Smooth muscle cell (in vitro differentiated cells): ENCODE results near the gene C1orf159. TPM values are rescaled to one million over a fixed set of nuclear protein-coding genes. Genes with fewer than 3 reads are reported as not detected.
"Not testable (repeated sequence)": the region's sequence is repeated elsewhere in the genome, so short reads cannot be mapped to it uniquely, and the experiment has no call there.

Source experiments
- DNase-seq: peaks from one replicate; lab custom pipeline; 2025; ENCODE audit not compliant: unreplicated experiment; lab: John Stamatoyannopoulos, UW
- H2AFZ ChIP-seq: fragments of 200-600 bp; sonication (generic); 2 replicates; pipeline ENCODE4 v1.6.0; 2016; ENCODE audit warnings: antibody characterized with exemption, low read depth, mild to moderate bottlenecking
- H3F3A ChIP-seq: fragments of 200-600 bp; sonication (generic); 2 replicates; pipeline ENCODE4 v1.6.0; 2017; ENCODE audit warnings: antibody characterized with exemption, low read depth
- H3K27ac ChIP-seq: fragments of 200-600 bp; sonication (generic); 2 replicates; pipeline ENCODE4 v1.5.1; 2016; ENCODE audit warnings: low read depth, mild to moderate bottlenecking
- H3K27me3 ChIP-seq: fragments of 200-600 bp; sonication (generic); 2 replicates; pipeline ENCODE4 v1.6.1; 2016; ENCODE audit warnings: low read depth, mild to moderate bottlenecking
- H3K36me3 ChIP-seq: fragments of 200-600 bp; sonication (generic); 2 replicates; pipeline ENCODE4 v1.5.1; 2016; ENCODE audit warnings: low read depth
- H3K4me1 ChIP-seq: fragments of 200-600 bp; sonication (generic); 2 replicates; pipeline ENCODE4 v1.5.1; 2016; ENCODE audit warnings: low read depth
- H3K4me2 ChIP-seq: fragments of 200-600 bp; sonication (generic); 2 replicates; pipeline ENCODE4 v1.6.0; 2016; ENCODE audit warnings: mild to moderate bottlenecking
- H3K4me3 ChIP-seq: fragments of 200-600 bp; sonication (generic); 2 replicates; pipeline ENCODE4 v1.5.1; 2016; ENCODE audit warnings: mild to moderate bottlenecking
- H3K79me2 ChIP-seq: fragments of 200-600 bp; sonication (generic); 2 replicates; pipeline ENCODE4 v1.6.0; 2016; ENCODE audit warnings: low read depth, mild to moderate bottlenecking
- H3K9ac ChIP-seq: fragments of 200-600 bp; sonication (generic); 2 replicates; pipeline ENCODE4 v1.6.0; 2016; ENCODE audit warnings: low read depth
- H3K9me3 ChIP-seq: fragments of 200-600 bp; sonication (generic); replicated peaks from 2 replicates; pipeline ENCODE4 v1.5.1; 2016; ENCODE audit warnings: low read depth
- H4K20me1 ChIP-seq: fragments of 200-600 bp; sonication (generic); 2 replicates; pipeline ENCODE4 v1.6.0; 2016; ENCODE audit warnings: low read depth
- WGBS: methylation state at CpG from one replicate; pipeline ENCODE4 v1.1.7; 2016; ENCODE audit warnings: low lambda C conversion rate; 5-methylcytosine and 5-hydroxymethylcytosine counted together
- polyA plus RNA-seq: library from polyadenylated mRNA; unstranded; fragments of >200 nt; fragmentation: Nextera tagmentation; extraction: Ambion mirVana; gene quantifications from 2 replicates; pipeline ENCODE4 v1.2.1, GENCODE V29; 2016
- total RNA-seq: library from RNA; depleted of rRNA; stranded (reverse); fragments of >200 nt; gene quantifications from 2 replicates; pipeline ENCODE4 v1.2.3, GENCODE V29; 2014
- TF ChIP-seq, protein P1 (sequence below): fragments of 200-600 bp; sonication (generic); IDR thresholded peaks from 2 replicates; pipeline ENCODE4 v1.5.1; 2017; ENCODE audit warnings: borderline replicate concordance, mild to moderate bottlenecking, antibody characterized with exemption; ENCODE audit not compliant: insufficient read depth, poor library complexity, severe bottlenecking

Gene C1orf159
- total and polyA plus RNA-seq, 2 experiments from 2014 or later: 20.2 to 24.5 TPM

DNA sequence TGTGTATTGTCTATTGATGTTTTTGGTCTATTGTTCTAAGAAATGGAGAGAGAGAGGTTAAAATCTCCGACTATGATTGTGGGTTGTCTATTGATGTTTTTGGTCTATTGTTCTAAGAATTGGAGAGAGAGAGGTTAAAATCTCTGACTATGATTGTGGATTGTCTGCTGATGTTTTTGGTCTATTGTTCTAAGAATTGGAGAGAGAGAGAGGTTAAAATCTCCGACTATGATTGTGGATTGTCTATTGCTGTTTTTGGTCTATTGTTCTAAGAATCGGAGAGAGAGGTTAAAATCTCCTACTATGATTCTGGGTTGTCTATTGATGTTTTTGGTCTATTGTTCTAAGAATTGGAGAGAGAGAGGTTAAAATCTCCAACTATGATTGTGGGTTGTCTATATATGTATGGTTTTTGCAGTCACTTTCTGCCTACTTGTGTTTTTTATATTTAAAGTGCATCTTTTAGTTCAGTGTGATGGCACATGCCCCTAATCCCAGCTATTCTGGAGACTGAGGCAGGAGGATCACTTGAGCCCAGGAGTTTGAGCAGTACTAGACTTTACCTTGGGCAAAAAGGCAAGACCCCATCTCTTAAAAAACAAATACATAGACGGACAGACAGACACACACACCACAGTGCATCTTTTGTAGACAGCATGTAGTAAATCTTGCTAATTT lies 16.2 kb downstream of the C1orf159 start:
- Histone ChIP-seq H3K4me3 (no peak overlapping the region), H3K27ac (no peak overlapping the region), H4K20me1 (peaks cover 11% of the 10 kb centered on the region), H3F3A (no peaks in the 10 kb centered on the region), H3K79me2 (no peaks in the 10 kb centered on the region), H3K27me3 (no peaks in the 10 kb centered on the region), H3K36me3 (no peaks in the 10 kb centered on the region), H2AFZ (no peak overlapping the region), H3K9ac (no peak overlapping the region), H3K4me1 (no peaks in the 10 kb centered on the region), H3K9me3 (no peaks in the 10 kb centered on the region), H3K4me2 (no peak overlapping the region)
- no peak for DNase-seq
- TF ChIP-seq, protein P1, sequence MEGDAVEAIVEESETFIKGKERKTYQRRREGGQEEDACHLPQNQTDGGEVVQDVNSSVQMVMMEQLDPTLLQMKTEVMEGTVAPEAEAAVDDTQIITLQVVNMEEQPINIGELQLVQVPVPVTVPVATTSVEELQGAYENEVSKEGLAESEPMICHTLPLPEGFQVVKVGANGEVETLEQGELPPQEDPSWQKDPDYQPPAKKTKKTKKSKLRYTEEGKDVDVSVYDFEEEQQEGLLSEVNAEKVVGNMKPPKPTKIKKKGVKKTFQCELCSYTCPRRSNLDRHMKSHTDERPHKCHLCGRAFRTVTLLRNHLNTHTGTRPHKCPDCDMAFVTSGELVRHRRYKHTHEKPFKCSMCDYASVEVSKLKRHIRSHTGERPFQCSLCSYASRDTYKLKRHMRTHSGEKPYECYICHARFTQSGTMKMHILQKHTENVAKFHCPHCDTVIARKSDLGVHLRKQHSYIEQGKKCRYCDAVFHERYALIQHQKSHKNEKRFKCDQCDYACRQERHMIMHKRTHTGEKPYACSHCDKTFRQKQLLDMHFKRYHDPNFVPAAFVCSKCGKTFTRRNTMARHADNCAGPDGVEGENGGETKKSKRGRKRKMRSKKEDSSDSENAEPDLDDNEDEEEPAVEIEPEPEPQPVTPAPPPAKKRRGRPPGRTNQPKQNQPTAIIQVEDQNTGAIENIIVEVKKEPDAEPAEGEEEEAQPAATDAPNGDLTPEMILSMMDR: no peak
- WGBS: 85% methylated on average over 4 of the region's 4 CpGs

DNA sequence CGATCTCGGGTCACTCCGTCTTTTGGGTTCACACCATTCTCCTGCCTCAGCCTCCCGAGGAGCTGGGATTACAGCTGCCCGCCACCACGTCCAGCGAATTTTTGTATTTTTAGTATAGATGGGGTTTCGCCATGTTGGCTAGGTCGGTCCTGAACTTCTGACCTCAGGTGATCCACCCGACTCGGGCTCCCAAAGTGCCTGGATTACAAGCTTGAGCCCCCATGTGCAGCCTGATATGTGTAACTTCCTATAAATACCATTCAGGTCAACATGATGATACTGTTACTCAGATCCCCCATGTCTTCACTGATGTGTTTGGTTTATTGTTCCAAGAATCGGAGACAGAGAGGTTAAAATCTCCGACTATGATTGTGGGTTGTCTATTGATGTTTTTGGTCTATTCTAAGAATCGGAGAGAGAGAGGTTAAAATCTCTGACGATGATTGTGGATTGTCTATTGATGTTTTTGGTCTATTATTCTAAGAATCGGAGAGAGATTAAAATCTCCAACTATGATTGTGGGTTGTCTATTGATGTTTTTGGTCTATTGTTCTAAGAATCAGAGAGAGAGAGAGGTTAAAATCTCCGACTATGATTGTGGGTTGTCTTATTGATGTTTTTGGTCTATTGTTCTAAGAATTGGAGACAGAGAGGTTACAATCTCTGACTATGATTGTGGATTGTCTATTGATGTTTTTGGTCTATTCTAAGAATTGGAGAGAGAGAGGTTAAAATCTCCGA lies 17.0 kb downstream of the C1orf159 start:
- Histone ChIP-seq H2AFZ (no peak overlapping the region), H3K4me3 (no peak overlapping the region), H3F3A (no peaks in the 10 kb centered on the region), H4K20me1 (peaks cover 3% of the 10 kb centered on the region), H3K9me3 (no peaks in the 10 kb centered on the region), H3K79me2 (no peaks in the 10 kb centered on the region), H3K4me2 (no peak overlapping the region), H3K9ac (no peak overlapping the region), H3K27me3 (no peaks in the 10 kb centered on the region), H3K4me1 (no peaks in the 10 kb centered on the region), H3K36me3 (no peaks in the 10 kb centered on the region), H3K27ac (no peak overlapping the region)
- 92% methylated on average over 18 of the region's 18 CpGs for WGBS
- no peak for DNase-seq
- TF ChIP-seq, protein P1: no peak

DNA sequence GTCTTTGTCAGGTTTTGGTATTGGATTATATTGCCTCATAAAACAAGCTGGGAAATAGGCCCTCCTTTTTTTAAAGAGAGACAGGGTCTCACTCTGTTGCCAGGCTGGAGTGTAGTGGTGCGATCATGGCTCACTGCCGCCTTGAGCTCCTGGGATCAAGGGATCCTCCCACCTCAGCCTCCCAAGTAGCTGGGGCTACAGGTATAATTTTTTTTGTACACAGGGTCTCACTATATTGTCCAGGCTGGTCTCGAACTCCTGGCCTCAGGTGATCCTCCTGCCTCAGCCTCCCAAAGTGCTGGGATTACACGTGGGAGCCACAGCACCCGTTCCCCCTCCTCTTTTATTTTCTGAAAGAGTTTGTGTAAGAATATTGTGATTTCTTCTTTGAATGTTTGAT lies 19.8 kb downstream of the C1orf159 start:
- DNase-seq, H3F3A ChIP-seq, H3K9me3 ChIP-seq, H4K20me1 ChIP-seq, H3K27ac ChIP-seq, H3K79me2 ChIP-seq, H3K36me3 ChIP-seq, H2AFZ ChIP-seq, H3K9ac ChIP-seq, H3K4me2 ChIP-seq, H3K27me3 ChIP-seq, H3K4me3 ChIP-seq, H3K4me1 ChIP-seq: not testable (repeated sequence)
- 97% methylated on average over 5 of the region's 5 CpGs for WGBS

DNA sequence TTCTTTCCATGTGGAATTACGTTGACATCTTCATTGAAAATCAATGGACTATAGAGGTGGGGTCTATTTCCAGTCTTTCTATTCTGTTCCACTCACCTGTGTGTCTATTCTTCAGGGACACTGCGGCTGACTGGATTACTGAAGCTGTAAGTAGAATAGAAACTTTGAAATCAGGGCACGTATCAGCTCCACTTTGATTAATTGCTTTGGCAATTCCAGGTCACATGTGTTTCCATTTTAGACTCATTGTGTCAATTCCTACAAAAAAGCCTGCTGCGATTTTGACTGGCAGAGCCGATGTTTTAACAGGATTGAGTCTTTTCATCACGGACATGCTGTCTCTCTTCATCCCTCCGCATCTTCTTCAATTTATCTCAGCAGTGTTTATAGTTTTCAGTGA lies 20.9 kb downstream of the C1orf159 start:
- Histone ChIP-seq H3K9ac (no peak overlapping the region), H3K79me2 (no peaks in the 10 kb centered on the region), H2AFZ (no peak overlapping the region), H4K20me1 (no peaks in the 10 kb centered on the region), H3F3A (no peaks in the 10 kb centered on the region), H3K36me3 (no peaks in the 10 kb centered on the region), H3K9me3 (no peaks in the 10 kb centered on the region), H3K4me2 (no peak overlapping the region), H3K27ac (no peak overlapping the region), H3K4me3 (no peak overlapping the region), H3K27me3 (no peaks in the 10 kb centered on the region), H3K4me1 (no peaks in the 10 kb centered on the region)
- 98% methylated on average over 7 of the region's 7 CpGs for WGBS
- TF ChIP-seq, protein P1: no peak
- no peak for DNase-seq
